ENCODE data around the gene SOX18.

SOX18 gene

DNA sequence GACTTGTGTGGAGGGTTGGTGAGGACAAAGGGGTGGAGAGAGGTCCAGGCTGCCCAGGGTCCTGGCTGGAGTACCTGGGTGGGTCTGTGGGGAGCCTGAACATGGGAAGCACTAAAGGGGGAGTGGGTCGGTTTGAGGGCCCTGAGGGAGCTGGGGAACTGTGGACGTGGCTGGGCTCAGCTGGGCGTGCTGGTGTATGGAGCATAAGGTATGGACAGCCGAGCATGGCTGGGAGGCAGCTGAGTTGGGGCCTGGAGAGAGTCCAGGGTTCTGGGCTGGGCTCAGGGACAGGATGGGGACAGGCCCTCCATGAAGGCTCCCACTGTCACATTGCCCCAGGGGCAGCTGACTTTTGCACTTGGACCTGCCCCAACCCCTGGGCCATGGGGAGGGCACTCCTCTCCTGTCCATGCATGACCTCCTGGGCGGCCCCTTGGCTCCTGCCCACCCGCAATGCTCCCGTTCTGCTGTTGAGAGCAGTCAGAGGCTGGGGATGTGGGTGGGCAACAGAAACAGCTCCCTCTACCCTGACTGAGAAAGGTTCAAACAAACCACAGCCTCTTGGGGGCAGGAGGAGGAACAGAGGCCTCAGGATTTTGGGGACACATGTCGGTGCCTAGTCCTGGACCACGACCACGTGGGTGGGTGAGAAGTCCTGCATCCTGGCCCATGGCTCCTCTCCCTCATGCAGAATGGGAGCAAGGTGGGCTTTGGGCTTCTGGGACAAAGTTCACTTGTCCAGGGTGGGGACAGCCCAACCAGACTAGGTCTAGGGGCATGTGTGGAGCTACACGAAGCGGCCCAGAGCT is 9.0 kb downstream of the SOX18 start:
- no peak for DNase-seq (ENCODE audit: extremely low spot score, insufficient read length, low read depth)
- no peak for FAIRE-seq

DNA sequence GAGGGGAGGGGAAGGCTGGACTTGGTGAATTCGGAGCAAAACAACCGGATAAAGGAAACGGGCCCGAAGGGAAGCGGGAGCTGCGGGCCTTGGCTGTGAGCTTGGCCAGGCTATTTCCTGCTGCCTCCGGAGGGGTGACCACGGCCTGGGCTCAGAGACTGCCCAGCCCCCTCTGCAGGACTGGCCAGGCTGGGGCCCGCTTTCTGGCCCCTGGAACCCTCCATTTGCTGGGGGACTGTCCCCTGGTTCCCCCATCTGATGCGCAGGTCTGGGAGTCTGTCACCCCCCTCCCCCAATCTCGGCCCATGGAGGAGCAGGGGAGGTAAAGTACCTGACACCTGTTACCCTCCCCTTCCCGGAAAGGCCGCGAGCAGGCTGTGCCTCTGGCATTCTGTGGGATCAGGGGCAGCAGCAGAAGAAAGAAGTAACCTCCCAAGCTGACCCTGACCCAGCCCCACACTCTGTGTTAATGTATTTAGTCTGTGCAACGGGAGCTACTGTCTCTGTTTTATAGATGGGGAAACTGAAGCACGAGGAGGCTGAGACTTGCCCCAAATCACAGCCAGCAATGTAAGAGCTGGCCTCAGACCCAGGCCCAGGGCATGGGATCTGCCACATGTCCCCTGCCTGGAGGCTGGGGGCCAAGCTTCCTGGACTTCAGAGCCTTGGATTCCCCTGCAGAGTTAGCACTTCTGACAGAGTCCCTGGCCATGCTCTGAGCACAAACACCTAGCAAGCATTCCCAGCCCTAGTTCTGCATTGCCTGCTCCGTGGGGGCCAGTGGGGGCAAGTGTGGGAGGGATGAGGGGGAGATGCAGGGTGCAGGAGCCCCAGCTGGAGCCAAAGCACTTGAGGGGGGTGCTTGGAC is 9.9 kb downstream of the SOX18 start:
- DNase-seq (ENCODE audit: extremely low spot score, insufficient read length, low read depth) = no peak

DNA sequence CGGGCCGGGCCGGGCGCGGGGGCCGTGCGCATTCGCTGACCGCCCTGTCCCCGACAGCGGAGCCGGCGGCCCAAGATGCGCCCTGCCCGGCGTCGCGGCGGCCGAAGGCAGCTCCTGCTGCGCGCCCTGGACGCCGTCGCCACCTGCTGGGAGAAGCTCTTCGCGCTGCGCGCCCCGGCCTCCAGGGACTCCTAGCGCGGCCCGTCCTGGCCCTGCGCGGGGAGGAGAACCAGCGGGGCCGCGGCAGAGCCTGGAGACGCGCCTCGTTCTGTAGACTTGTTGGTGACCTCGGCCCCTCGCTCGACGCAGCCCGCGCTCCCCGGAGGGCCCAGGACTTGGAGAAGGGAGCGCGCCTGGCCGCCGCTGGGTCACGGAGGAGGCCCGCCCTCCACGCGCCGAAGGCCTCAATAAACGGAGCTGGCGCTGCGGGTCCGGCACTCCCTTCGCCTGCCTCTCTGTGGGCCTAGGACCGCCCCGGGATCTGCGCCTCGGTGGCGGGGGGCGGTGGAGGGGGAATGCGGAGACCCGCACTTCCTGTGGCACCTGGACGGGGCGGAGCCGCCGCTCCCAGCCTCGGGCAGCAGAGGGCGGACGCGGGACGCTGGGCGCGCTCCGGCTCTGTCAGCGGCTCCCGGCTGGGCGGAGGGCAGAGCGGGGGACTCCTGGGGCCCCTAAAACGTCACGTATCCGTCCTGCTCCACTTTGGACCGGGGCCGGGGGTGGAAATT is 10.7 kb downstream of the SOX18 start:
- DNase-seq (ENCODE audit: extremely low spot score, insufficient read length, low read depth) (peak; percentile 81), FAIRE-seq (no peak)

More for the DNA sequence above, 9.9 kb downstream of the SOX18 start:
- FAIRE-seq = no peak

DNA sequence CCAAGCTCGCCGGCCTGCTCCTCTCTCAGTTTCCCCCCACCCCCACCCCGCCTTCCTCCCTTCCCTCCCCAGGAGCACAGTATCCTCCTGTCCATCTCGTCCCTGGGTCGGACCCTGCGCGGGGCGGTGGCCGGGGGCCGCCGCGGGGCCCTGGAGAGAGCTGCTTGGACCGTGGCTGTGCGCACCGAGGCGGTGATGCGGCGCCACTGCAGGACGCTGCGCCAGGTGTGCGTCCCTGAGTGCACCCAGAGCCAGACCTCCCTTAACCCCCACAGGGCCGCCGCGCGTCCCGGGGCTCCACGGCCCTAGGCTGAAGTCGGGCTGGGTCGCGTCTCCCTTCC is 11.2 kb downstream of the SOX18 start:
- FAIRE-seq = no peak
- no peak for DNase-seq (ENCODE audit: extremely low spot score, insufficient read length, low read depth)

DNA sequence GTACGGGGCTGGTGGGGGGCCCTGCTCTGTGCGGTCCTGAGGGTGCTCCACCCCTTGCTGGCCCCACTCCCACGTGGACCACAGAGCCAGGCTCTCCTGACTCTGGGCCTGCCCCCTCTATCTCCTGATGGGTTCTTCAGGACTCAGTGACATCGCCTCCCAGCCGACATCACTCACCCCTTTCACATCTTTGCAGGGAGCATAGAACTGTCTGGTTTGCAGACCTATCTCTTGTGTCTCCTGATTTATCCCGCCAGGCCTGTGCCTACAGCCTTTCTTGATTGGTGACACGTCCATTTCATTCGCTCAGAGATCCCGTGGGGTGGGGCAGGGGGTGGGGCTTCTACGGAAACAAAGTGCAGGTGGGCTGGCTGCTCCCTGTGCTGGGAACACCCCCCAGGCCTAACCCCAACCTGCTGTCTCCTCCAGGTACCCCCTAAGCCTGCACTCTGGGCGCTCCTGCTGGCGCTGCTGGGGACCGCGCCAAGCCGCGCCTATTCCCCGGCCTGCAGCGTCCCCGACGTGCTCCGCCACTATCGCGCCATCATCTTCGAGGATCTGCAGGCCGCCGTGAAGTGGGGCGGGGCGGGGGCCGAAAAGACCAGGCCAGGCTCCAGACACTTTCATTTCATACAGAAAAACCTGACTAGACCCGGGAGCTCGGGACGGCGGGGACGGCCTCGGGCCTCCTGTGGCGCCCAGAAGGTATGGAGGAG is 11.8 kb downstream of the SOX18 start:
- no peak for DNase-seq (ENCODE audit: extremely low spot score, insufficient read length, low read depth)
- no peak for FAIRE-seq

DNA sequence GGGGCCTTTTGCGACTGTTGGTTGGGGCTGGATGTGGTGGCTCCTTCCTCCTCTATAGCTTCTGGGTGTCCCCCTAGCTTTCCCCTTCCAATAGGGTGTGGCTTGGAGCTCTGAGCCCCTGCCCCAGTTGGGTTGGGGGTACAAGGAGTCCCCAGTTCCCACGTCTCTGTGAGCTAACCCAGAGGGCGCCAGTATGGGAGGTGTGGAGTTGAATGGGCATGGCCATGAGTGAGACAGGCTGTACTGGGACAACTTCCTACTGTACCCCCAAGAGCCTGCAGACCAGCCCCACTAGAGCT is 12.3 kb downstream of the SOX18 start:
- FAIRE-seq = no peak
- DNase-seq (ENCODE audit: extremely low spot score, insufficient read length, low read depth) = no peak

DNA sequence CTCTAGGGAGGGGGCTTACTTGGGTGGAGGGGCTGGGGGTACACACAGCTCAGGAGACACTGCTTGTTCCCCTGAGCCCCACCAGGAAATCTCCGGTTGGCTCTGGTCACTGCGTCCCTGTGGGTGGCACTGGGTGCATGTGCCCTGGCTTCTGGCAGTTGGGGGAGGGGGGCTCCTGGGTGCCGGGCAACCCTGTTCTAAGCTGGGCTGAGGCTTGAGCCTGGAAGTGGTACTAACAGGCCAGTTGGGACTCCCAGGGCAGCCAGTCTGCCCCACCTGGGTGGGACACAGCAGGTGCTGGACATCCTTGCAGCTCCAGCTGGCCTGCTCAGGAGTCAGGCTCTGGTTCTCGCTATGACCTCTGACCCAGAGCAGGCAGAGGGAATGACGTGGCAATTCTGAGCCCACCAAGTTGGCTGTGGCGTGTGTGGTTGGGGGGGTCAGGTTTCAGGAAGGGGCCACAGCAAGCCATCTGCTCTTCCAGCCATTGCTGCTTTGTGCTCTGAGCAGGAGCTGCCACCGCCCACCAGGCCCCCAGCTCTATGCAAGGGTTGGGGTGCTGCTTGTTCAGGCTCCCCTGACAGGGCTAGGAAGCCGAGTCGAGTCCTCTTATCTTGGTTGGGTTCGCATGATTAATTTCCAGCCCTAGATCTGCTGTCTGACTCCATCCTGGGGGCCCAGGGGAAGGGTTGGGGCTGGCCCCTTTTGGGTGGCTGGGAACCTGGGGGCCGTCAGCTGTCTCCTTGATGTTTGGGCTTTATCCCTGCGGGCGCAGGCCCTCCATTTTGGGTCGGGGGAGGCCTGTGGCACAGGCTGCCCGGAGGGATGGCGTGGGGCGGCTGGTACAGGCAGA is 12.9 kb downstream of the SOX18 start:
- FAIRE-seq = no peak
- no peak for DNase-seq (ENCODE audit: extremely low spot score, insufficient read length, low read depth)

DNA sequence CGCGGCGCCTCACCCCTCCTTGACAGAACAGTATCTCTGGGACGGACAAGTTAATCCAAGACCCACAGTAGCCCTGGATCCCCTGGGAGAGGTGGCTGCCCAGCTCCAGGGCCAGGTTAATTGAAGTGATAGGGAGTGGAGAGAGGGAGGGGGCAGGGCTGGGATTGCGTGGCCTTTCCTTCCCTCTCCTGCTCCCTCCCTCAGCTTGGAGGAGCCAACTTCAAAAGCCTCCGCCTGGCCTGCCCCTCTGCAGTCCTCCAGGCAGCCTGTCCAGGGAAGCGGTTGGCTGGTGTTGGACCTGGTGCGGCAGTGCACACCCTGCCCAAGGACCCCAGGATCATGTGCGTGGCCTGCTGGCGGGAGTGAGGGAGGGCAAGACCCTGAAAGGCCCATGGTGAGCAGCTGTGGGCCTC is 13.5 kb downstream of the SOX18 start, which contains the start of gene C20orf204:
TSS of gene C20orf204 (plus strand) at position 250 of the 413 bp plus-strand sequence. CDS start at position 392, 142 bp downstream.
- FAIRE-seq = no peak
- no peak for DNase-seq (ENCODE audit: extremely low spot score, insufficient read length, low read depth)

DNA sequence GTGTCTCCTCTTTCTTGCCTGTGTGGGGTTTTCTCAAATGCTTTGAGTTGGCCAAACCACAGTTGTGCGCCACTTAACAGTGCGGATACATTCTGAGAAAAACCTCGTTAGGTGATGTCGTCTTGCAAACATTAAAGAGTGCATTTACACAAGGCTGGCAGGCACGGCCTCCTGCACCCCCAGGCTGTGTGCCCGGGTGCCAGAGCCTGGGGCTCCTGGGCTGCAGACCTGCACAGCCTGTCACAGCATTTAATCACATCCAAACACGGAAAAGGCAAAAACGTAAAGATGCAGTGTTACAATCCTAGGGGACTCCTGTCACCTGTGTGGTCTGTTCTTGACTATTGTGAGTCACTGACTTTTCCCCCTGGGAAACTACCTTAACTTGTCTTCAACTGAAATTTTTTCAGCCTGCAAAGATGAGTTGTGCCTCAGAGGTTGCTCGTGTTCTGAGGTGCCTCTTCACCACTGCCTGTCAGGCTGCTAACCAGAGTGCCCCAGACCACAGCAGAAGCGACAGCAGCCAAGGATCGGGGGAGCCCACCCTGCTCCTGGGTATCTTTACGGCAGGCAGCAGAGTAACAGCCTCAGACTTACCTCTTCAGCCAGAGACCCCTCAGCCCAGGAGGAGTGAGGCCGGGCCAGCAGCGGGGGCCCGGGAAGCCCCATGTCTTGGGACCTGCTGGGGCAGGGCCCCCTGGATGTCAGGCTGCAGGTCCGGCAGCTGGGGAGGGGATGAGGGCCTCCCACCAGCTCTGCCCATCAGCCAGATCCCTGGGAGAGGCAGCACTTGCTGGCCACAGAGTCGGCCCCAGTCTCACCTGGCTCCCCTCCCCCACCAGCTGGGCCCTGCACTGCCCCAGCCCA is 14.1 kb downstream of the SOX18 start:
- no peak for FAIRE-seq

DNA sequence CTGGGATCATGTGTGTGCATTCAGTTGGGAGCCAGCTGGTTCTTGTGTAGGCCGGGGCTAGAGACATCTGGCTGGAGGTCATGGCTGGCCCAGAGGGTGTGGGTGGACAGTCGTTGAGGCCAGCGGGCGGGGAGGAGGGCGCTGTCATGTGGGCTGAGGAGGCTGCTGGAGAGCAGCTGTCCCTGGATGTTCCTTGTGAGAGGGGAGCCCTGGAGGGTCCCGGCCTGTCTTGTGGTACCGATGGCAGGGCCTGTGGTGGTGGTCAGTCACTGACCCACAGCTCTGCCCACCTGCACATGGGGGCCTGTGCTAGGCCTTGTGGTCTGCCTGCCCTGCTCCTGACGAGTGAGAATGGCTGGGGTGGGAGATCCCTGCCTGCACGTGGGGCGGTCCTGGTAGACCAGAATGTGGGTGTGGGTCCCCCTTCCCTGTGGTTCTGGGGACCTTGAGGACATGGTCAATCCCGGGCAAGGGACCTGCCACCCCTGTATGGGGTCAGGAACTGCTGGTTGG is 15.4 kb downstream of the SOX18 start:
- no peak for DNase-seq (ENCODE audit: extremely low spot score, insufficient read length, low read depth)
- FAIRE-seq = no peak

More for the DNA sequence above, 14.1 kb downstream of the SOX18 start:
- DNase-seq (ENCODE audit: extremely low spot score, insufficient read length, low read depth) = no peak

DNA sequence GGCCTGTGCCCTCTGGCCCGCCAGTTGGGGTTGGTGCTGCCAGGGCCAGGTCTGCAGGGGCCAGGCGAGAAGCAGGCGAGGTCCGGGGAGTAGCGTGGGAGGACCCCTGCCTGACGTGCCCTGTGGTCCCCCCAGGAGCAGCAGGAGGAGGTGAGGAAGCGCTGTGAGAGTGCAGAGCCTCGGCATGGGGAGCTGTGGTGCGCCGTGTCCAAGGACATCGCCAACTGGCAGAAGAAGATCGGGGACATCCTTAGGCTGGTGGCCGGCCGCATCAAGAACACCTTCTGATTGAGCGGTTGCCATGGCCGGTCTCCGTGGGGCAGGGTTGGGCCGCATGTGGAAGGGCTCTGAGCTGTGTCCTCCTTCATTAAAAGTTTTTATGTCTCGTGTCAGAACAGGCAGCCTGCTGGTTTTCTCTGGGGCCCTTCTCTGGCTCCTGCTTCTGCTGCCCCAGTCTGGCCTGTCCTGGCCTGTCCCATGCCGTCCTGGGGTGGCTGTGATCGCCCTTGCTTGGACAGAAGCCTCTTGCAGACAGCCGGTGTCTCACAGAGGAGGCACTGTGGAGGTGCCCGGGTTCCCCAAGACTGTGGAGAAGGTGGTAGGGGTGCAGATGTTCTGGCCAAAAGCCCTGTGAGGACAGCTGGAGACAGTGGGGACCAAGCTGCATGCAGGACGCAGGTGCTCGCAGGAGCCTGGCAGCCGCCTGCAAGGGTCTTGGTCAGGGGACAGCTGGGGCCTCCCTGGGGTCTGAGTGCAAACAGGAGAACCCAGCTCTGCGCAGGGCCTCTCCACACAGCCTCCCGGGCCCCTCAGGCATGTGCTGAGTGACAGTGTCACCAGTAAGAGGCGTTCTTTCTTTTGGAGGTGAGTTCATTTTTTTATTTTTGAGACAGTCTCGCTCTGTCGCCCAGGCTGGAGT is 16.5 kb downstream of the SOX18 start:
- no peak for FAIRE-seq
- DNase-seq (ENCODE audit: extremely low spot score, insufficient read length, low read depth) = no peak

DNA sequence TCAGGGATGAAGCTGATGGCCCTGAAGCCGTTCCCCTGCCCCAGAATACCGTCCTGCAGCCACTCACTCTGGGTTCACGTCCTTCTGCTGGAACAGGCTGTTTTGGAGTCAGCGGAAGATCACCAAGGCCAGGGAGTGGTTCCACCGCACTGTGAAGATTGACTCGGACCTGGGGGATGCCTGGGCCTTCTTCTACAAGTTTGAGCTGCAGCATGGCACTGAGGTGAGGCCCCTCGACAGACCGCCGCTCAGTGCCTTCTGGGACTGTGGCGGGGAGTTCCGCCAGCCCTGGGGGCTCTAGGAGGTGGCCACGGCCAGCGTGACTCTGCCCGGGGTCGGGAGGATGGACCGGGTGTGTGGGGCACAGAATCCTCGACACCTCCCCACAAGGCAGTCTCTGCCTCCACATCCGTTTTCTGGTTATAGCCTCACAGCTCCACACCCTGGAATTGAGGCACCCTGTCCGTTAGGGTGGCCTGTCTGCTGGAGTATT is 17.6 kb downstream of the SOX18 start:
- FAIRE-seq (no peak), DNase-seq (ENCODE audit: extremely low spot score, insufficient read length, low read depth) (no peak)

DNA sequence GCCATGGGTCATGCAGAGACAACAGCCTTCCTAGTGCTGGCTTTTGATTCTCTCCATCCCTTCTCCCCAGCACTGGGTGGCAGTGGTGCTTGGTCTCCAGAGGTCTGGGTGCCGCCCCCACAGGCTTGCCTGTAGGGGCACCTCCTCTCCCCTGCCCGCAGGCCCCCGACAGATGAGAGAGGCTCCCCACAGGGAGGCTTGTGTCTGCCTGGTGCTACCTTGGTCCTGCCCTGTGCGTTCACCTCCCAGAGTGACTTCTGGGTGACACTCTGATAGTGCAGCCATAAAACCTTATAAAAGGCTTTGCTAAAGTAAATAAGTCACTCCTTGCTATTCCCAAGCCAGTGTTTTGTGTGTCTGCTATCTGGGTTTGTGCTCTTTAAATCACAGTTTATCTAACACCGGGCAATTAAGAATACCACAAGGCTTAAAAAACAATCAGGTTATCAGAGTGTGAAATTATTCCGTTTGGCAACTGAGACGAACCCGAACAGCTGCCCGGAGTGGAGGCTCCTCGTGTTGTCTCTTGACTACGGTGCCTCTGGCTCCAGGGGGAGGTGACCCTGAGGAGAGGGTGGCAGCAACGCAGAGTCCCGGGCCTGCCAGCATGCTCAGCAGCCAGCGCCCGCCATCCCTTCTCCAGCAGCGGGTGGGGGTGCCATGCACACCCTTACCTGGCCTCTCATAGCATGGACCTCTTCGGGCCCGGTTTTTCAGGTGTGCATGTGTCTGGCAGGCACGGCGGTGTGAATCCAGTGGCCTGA is 18.9 kb downstream of the SOX18 start:
- no peak for FAIRE-seq
- DNase-seq (ENCODE audit: extremely low spot score, insufficient read length, low read depth) = no peak

DNA sequence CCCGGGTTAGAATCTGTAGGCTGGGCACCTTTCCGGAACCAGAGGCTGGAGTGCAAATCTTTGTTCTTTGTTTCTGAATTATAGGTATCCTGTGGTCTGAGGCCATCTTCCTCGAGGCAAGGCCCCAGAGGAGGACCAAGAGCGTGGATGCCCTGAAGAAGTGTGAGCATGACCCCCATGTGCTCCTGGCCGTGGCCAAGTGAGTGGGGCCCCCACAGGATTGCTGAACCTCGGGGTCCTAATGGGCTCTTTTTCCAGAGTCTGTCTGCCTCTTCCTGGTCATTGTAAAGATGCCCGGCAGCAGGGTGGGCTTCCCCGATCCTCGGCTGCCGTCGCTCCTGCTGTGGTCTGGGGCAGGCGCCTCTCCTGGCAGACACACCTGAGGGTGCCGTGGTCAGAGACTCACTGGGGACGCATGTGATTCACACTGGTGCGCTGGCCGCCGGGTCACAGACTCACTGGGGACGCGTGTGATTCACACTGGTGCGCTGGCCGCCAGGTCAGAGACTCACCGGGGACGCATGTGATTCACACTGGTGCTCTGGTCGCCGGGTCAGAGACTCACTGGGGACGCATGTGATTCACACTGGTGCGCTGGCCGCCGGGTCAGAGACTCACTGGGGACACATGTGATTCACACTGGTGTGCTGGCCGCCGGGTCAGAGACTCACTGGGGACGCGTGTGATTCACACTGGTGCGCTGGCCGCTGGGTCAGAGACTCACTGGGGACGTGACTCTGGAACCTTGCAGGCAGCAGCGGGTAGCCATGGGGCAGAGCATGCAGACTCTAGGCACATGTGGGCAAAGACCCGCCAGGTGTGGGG is 19.9 kb downstream of the SOX18 start:
- no peak for DNase-seq (ENCODE audit: extremely low spot score, insufficient read length, low read depth)
- FAIRE-seq = no peak

DNA sequence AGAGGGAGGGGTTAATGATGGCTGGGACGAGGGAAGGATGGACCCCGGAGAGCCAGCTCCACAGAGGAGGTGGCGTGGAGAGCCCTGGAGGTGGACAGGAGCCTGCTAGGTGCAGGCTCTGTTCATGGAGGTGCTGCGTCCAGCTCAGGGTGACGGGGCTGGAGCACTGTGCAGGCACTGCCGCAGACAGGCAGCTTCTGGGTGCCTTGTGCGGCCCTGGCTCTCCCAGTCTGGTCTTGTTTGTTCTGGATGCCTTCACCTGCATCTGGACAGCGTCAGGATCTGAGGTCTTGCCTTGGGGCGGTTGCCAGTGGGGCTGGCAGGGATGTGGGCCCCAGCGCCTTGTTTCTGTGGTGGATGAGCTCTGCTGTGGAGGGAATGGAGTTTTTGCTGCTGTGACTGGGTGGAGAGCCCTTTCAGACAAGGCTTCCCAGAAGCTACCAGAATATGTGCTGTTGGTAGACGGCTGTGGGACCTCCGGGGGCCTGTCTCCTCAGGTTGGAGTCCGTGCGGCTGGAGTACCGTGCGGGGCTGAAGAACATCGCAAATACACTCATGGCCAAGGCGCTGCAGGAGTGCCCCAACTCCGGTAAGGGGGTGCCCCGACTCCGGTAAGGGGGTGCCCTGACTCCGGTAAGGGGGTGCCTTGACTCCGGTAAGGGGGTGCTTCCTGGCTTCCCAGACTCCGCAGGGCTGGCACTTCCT is 21.3 kb downstream of the SOX18 start:
- no peak for DNase-seq (ENCODE audit: extremely low spot score, insufficient read length, low read depth)
- FAIRE-seq = no peak
